Body of pancreas (tissue), 4 donors: ENCODE measurements around the gene NOS3. TPM values are rescaled to one million over a fixed set of nuclear protein-coding genes. Genes with fewer than 3 reads are reported as not detected.

Experiments
- ATAC-seq: fragments of 150-250 bp; one replicate; pipeline ENCODE4 v1.9.1; 2016
- DNase-seq, 4 donors: peaks; one replicate each; pipeline ENCODE4 v3.0.0-alpha.2; 2019
- H3K27ac ChIP-seq, 4 donors: fragments of 200-600 bp; sonication (generic); 1 replicate in 3 of 4; 2 replicates in 1 of 4; pipeline versions ENCODE4 v1.5.1 to v1.6.1; 2016 to 2019; ENCODE audit warnings: mild to moderate bottlenecking in 1 of 4, mixed read lengths in 1 of 4, moderate library complexity in 1 of 4
- H3K27me3 ChIP-seq, 2 donors: fragments of 200-600 bp; sonication (generic); one replicate each; pipeline ENCODE4 v1.6.0; 2016; ENCODE audit warnings: mild to moderate bottlenecking in 1 of 2
- H3K36me3 ChIP-seq, 2 donors: fragments of 200-600 bp; sonication (generic); replicated peaks in 1 of 2; 2 replicates each; pipeline ENCODE4 v1.5.1; 2016; ENCODE audit warnings: low read depth in 2 of 2; ENCODE audit not compliant: insufficient read depth in 1 of 2
- H3K4me1 ChIP-seq: fragments of 200-600 bp; sonication (generic); one replicate; pipeline ENCODE4 v1.6.0; 2016
- H3K4me3 ChIP-seq, 2 donors: fragments of 200-600 bp; sonication (generic); 1 replicate in 1 of 2; 2 replicates in 1 of 2; pipeline ENCODE4 v1.5.1; 2016 to 2019
- H3K9me3 ChIP-seq, 3 donors: fragments of 200-600 bp; sonication (generic); 1 replicate in 2 of 3; 2 replicates in 1 of 3; pipeline ENCODE4 v1.5.1; 2016
- POLR2A ChIP-seq, 3 donors: fragments of 450-650 bp; IDR thresholded peaks; one replicate each; pipeline ENCODE4 v1.6.1; 2016; ENCODE audit warnings: antibody characterized with exemption in 3 of 3, mild to moderate bottlenecking in 2 of 3
- WGBS, 2 donors: methylation state at CpG; one replicate each; pipeline ENCODE4 v1.1.5; 2017; 5-methylcytosine and 5-hydroxymethylcytosine counted together
- intact Hi-C: fragments of 100-400 bp; cut with DNase I; formaldehyde crosslinking; loops from one replicate; pipeline ENCODE4 v1.15.1; 2023
- total RNA-seq, 2 donors: library from RNA; depleted of rRNA; stranded (reverse); fragments of >200 nt; gene quantifications; one replicate each; pipeline ENCODE4 v1.1.0, GENCODE V29; 2016
- TF ChIP-seq, protein P1 (sequence below), 7 experiments: fragments of 450-650 bp in 4 of 7; fragments of 200-600 bp in 3 of 7; sonication (generic) in 3 of 7; IDR thresholded peaks; one replicate each; pipeline ENCODE4 v1.5.1; 2016 to 2019; ENCODE audit warnings: antibody characterized with exemption in 7 of 7

Gene NOS3
- total RNA-seq, 2 donors from 2014 or later: 4.9 to 7.6 TPM

DNA sequence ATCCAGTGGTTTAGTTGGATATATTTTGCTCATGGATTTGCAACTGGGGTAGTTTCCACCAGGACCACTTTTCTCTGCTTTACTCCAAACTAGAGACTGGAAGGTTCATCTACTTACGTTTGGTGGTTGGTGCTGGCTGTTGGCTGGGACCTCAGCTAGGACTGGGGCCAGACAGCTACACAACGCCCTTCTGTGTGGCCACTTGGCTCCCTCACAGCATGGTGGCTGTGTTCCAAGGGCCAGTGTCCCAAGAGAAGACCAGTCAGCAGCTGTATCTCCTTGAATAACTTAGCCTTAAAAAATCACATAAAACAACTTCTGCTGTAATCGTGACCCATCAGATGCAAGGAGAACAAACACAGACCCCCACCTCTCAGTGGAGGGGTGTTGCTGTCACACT, 8.5 kb upstream of the NOS3 start:
- peaks cover 0 to 11% of the 10 kb centered on the region in 2 donors for H3K27me3 ChIP-seq
- no peaks in the 10 kb centered on the region for H3K9me3 ChIP-seq
- intact Hi-C loops: no loop called here
- TF ChIP-seq, protein P1, sequence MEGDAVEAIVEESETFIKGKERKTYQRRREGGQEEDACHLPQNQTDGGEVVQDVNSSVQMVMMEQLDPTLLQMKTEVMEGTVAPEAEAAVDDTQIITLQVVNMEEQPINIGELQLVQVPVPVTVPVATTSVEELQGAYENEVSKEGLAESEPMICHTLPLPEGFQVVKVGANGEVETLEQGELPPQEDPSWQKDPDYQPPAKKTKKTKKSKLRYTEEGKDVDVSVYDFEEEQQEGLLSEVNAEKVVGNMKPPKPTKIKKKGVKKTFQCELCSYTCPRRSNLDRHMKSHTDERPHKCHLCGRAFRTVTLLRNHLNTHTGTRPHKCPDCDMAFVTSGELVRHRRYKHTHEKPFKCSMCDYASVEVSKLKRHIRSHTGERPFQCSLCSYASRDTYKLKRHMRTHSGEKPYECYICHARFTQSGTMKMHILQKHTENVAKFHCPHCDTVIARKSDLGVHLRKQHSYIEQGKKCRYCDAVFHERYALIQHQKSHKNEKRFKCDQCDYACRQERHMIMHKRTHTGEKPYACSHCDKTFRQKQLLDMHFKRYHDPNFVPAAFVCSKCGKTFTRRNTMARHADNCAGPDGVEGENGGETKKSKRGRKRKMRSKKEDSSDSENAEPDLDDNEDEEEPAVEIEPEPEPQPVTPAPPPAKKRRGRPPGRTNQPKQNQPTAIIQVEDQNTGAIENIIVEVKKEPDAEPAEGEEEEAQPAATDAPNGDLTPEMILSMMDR (IDR thresholded peaks at IDR 0.05): no peak
- TF ChIP-seq POLR2A (IDR thresholded peaks at IDR 0.05): no peak
- H3K36me3 ChIP-seq: no peaks in the 10 kb centered on the region
- no peak overlapping the region for H3K4me3 ChIP-seq
- no peak for ATAC-seq
- DNase-seq: no peak
- H3K27ac ChIP-seq: no peak overlapping the region
- 28 to 31% methylated on average over 3 of the region's 3 CpGs for WGBS, 2 donors
- H3K4me1 ChIP-seq: peaks cover 16% of the 10 kb centered on the region

DNA sequence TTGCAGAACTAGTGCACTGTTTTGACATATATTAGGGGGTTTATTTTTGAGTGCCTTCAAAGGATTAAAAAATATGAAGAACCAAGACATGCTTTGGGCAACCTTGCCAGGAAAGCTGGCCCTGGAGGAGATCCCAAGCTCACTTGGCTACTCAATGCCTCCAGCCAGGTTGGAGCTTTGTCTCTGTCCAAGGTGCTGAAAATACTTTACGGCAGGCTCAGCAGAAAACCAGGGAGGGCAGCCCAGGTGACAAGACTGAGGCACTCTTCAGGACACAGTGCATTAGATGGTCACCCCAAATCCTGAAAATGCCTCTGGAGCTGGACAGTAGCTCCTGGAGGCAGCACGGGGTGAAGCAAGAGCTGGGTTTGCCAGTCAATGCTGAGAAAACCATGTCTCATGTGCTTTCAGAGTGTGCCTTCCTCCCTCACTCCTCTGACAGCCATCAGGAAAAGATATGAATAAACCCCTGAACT, 6.9 kb upstream of the NOS3 start:
- Histone ChIP-seq H3K9me3 (no peaks in the 10 kb centered on the region), H3K27me3 (peaks cover 0 to 2% of the 10 kb centered on the region in 2 donors), H3K4me3 (no peak overlapping the region), H3K36me3 (no peaks in the 10 kb centered on the region), H3K4me1 (peaks cover 4% of the 10 kb centered on the region), H3K27ac (no peak overlapping the region)
- 10 to 21% methylated on average over 2 of the region's 2 CpGs for WGBS, 2 donors
- TF ChIP-seq POLR2A (IDR thresholded peaks at IDR 0.05): no peak
- TF ChIP-seq, protein P1 (IDR thresholded peaks at IDR 0.05): no peak
- intact Hi-C loops: no loop called here
- ATAC-seq (no peak), DNase-seq (peak in 3 of 4 donors; percentile 31 to 51 (median 49))

DNA sequence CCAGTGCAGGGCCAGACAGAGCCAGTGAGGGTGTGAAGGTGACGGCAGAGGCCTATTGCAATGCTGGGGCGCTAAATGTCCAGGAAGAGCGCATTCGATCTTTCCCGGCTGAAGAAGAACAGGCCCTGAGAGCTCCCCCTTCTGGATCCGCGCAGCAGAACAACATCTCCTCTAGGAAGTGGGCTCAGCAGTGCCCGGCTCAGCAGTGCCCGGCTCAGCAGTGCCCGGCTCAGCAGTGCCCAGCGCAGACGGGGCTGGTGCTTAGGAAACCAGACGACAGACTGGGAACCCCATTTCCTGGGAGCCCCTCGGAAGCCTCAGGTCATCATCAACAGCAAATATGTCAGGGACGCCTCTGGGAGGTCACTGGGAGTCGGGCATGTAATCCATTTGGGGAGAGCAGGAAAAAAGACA, 4.7 kb upstream of the NOS3 start:
- H3K4me1 ChIP-seq: no peaks in the 10 kb centered on the region
- H3K36me3 ChIP-seq: no peaks in the 10 kb centered on the region
- no peak for TF ChIP-seq POLR2A (IDR thresholded peaks at IDR 0.05)
- TF ChIP-seq, protein P1 (IDR thresholded peaks at IDR 0.05): peak; percentile 29 to 67 (median 56)
- intact Hi-C loops: loop anchor here (5.0 kb wide), 1 partner anchor 89 kb away; no protein-coding TSS in a partner anchor
- no peaks in the 10 kb centered on the region for H3K27me3 ChIP-seq
- H3K4me3 ChIP-seq: no peak overlapping the region
- no peak overlapping the region for H3K27ac ChIP-seq
- ATAC-seq (peak; percentile 60), DNase-seq (peak; percentile 66 to 77 (median 72))
- WGBS, 2 donors: 0 to 8% methylated on average over 2 to 16 of the region's 16 CpGs
- H3K9me3 ChIP-seq: peaks cover 0 to 9% (median 0%) of the 10 kb centered on the region in 3 donors

- 37 to 59% methylated on average over 5 of the region's 5 CpGs for WGBS, 2 donors
- no peak for ATAC-seq
Observed at GRCh38 chr7:150986556-150986955, 4.3 kb upstream of the NOS3 start.

More at GRCh38 chr7:150986556-150986955, 4.3 kb upstream of the NOS3 start:
- peaks cover 0 to 9% (median 0%) of the 10 kb centered on the region in 3 donors for H3K9me3 ChIP-seq
- H3K36me3 ChIP-seq: no peaks in the 10 kb centered on the region
- H3K4me3 ChIP-seq: no peak overlapping the region
- no peak overlapping the region for H3K27ac ChIP-seq
- no peaks in the 10 kb centered on the region for H3K27me3 ChIP-seq
- no peak for TF ChIP-seq POLR2A (IDR thresholded peaks at IDR 0.05)
- TF ChIP-seq, protein P1 (IDR thresholded peaks at IDR 0.05): no peak
- intact Hi-C loops: loop anchor here (5.0 kb wide), 1 partner anchor 89 kb away; no protein-coding TSS in a partner anchor
- DNase-seq: no peak
- H3K4me1 ChIP-seq: no peaks in the 10 kb centered on the region
